HG03060 (cell line): Measurements from ENCODE around the gene PDE9A.

Experiments
- ATAC-seq: cut with Tn5 transposase; IDR thresholded peaks from one replicate; pipeline ENCODE4 v1.9.1; 2021; ENCODE audit warnings: low read depth, moderate number of reproducible peaks; ENCODE audit not compliant: unreplicated experiment

The PDE9A gene

DNA sequence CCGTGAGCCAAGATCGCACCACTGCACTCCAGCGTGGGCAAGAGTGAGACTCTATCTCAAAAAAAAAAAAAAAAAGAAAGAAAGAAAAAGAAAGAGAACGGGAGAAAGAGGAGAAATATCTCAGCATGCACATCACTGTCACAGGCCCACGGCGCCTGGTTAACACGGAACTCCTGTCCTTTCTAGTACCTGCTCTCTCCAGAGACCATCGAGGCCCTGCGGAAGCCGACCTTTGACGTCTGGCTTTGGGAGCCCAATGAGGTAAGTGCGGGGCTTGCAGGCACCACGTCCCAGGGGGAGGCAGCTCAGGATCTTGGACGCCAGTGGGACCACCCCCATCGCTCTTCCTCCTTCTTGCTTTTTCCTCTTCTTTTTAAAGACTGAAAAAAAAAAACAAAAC, 100.4 kb downstream of the PDE9A start:
- no peak for ATAC-seq

DNA sequence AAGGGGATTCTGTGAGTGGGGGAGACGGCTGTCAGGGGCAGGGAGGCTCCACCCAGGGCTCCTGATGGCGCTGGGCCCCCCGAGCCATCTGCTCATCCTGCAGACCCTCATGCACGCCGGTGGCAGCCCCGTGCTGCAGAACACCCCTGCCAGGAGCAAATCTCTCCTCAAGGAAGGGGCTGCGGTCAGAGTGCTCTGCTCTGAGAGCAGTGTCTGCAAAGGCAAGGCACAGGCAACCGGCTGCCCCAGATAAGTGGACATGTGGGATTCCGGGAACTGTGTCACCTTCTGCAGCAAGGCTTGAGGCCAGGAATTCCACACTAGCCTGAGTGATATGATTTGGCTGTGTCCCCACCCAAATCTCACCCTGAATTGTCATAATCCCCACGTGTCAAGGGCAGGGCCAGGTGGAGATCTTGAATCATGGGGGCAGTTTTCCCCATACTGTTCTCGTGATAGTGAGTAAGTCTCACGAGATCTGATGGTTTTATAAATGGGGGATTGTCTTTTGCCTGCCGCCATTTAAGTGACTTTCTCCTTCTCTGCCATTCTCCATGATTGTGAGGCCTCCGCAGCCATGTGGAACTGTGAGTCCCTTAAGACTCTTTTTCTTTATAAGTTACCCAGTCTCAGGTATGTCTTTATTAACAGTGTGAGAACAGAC, 101.0 kb downstream of the PDE9A start:
- no peak for ATAC-seq

DNA sequence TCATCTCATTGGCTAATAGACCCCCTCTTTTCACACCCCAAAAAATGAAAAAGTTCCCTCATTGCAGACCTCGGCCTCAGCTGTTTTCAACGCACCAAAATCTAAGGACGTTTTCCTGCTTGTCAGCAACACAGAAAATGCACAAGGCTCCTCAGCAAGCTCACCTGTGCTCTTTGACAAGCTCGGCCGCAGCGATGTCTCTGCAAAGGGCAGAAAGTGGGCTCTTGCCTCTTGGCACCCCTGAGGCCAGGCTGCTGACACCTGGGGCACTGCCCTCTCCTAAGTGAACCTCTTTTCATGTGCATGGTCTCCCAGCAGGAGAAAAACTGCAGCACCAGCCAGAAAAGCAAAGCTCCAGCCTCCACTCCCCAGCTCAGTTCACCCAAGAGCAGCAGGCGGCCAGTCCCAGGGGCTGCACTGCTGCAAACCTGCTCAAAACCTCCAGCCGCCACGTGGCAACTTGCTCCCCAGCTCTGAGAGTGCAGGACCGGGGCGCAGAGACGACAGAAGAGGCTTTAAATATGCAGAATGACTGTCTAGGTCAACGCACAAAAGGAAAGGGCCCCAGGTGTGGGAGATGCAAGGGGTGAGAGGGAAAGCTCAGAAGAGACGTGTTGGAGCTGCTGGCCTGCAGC, 101.7 kb downstream of the PDE9A start:
- ATAC-seq, result no peak

- ATAC-seq, result no peak
These were observed 102.6 kb downstream of the PDE9A start for GRCh38 chr21:42755766-42756579.

DNA sequence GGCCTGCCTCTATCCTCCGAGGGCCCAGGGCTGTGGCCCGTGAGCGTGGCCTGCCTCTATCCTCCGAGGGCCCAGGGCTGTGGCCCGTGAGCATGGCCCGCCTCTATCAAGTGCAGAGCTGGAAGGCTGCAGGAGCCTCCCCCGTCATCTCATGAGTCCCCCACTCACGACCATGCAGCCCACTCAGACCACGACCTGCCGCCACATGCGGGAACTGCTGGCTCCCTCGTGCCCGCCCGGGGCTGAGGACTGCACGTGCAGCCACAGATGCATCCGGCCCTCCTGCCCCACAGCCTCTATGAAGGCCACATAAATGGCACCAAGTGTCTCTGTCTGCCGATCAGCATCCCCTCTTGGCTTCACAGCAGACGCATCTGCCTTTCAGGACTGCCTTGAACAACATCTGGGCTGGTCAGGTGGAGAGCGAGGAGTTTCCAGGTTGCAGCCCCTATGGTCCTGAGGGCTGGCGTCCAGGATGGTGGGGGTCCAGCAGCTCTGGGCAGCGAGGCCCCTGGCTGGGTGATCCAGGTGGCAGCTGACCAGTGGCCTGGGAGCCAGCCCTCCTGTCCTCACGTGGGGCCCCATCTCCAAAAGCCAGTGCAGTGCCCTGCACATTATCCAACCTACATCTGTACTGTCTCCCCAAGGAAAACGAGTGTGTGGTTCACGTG, 103.3 kb downstream of the PDE9A start:
- no peak for ATAC-seq

DNA sequence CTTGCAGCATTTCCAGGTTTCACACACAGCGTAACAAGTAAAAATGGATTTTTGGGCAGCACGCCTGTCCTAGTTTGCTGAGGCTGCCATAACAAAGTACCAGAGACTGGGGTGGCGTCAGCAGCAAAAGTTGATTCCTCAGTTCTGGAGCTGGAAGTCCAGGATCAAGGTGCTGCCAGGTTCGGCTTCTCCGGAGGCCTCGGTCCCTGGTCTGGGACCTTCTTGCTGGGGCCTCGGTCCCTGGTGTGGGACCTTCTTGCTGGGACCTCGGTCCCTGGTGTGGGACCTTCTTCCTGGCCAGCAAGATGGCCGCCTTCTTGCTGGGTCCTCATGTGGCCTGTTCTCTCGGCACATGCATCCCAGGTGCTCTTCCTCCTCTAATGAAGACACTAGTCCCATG, 104.0 kb downstream of the PDE9A start:
- ATAC-seq, result no peak

DNA sequence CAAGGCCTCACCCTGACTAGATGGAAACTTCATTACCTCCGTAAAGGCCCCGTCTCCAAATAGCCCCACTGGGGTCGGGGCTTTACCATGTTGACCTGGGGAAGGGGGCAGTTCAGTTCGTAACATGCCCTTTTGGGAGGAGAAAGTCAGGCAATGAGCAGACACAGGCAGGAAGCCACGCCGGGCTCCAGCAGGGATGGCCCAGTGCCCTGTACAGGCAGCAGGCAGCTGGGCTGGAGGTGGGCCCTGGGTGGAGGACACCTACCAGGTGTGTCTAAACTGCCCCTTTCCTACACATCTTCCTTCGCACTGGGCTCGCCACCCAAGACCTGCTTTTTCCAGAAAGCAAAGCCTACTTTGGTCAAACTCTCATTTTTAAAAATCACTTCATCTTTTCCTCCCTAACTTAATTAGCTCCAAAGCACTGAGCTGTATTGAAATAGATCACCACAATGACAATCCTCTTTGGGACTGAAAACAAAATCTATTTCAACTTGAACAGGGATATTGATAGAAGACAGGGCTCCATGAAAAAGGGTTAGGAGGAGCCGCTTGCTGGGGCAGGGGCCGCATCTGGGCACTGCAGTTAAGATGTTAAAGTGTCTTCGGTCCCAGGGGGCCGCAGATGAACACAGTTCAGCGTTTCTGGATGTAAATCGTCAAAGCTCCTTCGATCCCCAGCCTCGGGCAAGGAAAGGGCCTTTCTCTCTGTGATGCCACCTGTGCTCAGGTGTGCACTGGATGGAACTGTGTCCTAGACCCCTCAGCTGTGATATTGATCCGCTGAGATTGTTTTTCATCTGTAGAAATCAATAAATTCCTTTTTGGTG, 104.6 kb downstream of the PDE9A start:
- ATAC-seq, result no peak

DNA sequence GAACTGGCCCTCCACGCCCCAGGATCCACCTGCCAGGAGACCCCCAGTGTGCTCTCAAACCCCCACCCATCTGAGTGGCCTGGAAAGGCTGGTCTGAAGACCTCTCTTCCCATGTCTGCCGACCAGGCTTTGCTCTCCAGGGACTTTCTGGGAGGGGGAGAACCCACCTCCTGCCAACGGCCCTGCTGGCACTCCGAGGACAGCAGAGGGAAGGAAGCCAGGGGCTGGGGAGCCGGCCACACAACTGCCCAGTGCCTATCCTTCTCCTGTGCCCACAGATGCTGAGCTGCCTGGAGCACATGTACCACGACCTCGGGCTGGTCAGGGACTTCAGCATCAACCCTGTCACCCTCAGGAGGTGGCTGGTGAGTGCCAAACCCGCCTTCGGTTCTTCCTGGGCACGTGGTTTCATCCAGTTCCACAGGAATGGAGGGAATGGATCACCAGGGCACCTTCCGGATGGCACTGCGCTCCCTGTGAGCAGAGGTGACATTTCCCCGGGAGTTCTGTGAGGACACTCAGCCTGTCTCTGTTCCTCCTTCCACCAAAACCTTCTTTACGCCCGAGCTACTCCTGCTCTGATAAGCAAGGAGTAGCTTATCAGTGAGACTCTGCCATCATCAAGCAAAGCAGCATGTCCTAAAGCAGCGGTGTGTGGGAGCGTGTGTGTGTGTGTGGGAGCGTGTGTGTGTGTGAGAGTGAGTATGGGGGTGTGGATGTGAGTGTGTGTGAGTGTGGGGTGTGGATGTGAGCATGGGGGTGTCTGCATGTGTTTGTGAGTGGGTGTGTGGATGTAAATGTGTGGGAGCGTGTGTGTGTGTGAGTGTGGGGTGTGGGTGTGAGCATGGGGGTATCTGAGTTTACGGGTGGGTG, 105.5 kb downstream of the PDE9A start:
- no peak for ATAC-seq

- ATAC-seq, result no peak
These were observed 106.1 kb downstream of the PDE9A start for GRCh38 chr21:42759594-42759927.

- no peak for ATAC-seq
These were observed 107.0 kb downstream of the PDE9A start for GRCh38 chr21:42760361-42760950.

- ATAC-seq, result no peak
These were observed 107.7 kb downstream of the PDE9A start for GRCh38 chr21:42760951-42761751.

DNA sequence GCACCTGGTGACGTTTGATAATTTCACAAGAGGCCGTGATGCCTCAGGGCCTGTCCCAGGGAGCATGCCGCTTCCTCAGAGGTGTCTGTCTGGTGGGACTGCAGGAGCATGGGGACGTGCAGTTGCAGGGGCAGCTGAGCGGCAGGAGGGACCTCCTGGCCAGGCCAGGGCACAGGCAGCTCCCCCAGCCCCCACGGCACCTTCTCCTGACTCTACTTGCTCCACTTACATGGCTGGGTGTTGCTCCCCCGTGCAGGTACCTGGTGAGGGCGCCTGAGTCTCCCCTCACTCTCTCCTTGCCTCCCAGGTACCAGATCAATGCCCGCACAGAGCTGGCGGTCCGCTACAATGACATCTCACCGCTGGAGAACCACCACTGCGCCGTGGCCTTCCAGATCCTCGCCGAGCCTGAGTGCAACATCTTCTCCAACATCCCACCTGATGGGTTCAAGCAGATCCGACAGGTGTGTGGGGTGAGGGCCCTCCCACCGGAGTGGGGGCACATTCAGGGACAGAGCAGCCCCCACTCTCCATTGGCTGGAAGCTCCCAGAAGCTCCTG, 108.4 kb downstream of the PDE9A start:
- ATAC-seq, result no peak

DNA sequence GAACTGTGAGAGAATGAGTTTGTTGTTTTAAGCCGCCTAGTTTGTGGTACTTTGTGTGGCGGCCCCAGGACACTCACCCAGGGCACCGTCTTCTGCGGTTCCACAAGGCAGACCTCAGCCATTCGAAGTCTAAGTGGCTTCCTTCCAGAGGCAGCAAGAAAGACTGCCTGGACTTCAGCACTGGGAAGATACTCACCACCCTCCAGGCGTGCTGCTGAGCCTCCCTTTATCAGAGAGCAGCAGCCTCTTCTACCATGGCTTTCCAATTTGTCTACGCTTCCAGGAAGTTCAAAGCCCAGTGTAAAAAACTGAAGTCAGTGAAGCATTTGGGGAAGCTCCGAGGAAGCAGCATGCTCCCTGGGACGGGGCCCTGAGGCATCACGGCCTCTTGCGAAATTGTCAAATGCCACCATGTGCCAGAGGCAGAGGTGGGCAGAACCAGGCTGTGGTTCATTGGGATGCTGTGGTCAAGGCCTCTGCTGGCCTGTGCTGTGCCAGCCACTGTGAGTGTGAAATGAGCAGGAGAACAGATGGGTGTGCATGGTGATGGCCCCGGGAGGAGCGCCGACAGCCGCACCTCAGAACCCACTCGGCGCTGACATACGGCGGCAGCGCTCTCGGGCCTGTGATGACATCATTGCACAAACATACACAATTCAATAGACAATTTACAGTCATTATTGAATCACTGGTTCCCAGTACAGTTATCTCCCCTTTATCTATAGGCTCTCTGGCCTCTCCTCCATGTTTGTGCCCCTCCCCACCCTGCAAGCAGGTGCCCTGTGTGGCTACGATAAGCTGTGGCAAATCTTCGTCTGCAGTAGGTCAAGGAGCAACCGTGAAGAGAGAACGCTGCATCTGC, 110.4 kb downstream of the PDE9A start:
- ATAC-seq, result no peak

DNA sequence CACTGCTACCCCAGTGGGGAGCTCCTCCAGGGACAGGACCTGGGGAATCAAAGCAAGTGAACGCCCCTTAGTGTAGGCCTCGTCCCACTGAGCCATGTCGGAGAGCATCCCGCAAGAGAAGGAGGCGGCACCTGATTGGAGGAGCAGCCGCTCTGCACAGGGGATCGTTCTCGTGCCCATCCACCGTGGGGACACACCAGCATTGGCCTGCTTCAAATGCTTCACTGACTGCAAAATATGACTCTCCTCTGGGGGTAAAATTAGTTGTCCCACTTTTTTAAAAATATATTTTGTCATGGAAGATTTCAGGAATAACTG, 111.0 kb downstream of the PDE9A start:
- ATAC-seq, result no peak

GRCh38 chr21:42764883-42765282, 111.5 kb downstream of the PDE9A start:
- ATAC-seq, result no peak

DNA sequence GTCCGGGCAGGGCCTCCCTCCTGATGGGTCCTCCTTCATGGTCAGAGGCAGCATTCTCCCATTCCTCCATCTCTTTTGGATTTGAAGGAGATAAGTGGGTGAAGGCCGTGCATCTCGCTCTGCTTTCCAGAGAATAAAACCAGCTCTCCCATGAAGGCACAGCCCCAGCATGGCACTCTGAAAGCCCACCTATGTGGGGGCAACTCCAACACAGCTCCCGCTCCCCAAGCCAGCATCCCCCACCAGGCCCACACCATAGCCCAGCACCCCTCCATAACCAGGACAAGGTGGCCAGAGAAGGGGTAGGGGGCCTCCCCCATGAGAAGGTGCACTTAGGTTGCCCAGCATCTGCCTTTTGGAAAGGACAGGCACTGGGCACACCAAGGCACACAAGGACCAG, 112.2 kb downstream of the PDE9A start:
- no peak for ATAC-seq
